Peyer's patch (tissue), 4 donors: ENCODE results near the gene CENPO. TPM values are rescaled to one million over a fixed set of nuclear protein-coding genes. Genes with fewer than 3 reads are reported as not detected.

Source experiments
- DNase-seq, 3 donors: peaks; one replicate each; pipeline ENCODE4 v3.0.0-alpha.2; 2017 to 2019
- H3K27ac ChIP-seq, 4 donors: fragments of 200-600 bp; sonication (generic); one replicate each; pipeline ENCODE4 v1.5.1; 2016 to 2019
- H3K27me3 ChIP-seq, 2 donors: fragments of 200-600 bp; sonication (generic); one replicate each; pipeline ENCODE4 v1.5.1; 2019
- H3K36me3 ChIP-seq, 3 donors: fragments of 200-600 bp; sonication (generic); one replicate each; pipeline ENCODE4 v1.5.1; 2016 to 2019
- H3K4me1 ChIP-seq, 4 donors: fragments of 200-600 bp; sonication (generic); one replicate each; pipeline ENCODE4 v1.5.1; 2016 to 2019
- H3K4me3 ChIP-seq, 4 donors: fragments of 200-600 bp; sonication (generic); 1 replicate in 3 of 4; 2 replicates in 1 of 4; pipeline ENCODE4 v1.5.1; 2016 to 2019; ENCODE audit warnings: mild to moderate bottlenecking in 1 of 4
- H3K9me3 ChIP-seq, 4 donors: fragments of 200-600 bp; sonication (generic); one replicate each; pipeline ENCODE4 v1.5.1; 2016 to 2019; ENCODE audit warnings: mild to moderate bottlenecking in 1 of 4
- CTCF ChIP-seq, 6 experiments: fragments of 450-650 bp in 4 of 6; fragments of 200-600 bp in 2 of 6; sonication (generic) in 1 of 6; IDR thresholded peaks; one replicate each; pipeline ENCODE4 v1.5.1; 2017 to 2019; ENCODE audit warnings: antibody characterized with exemption in 6 of 6, mild to moderate bottlenecking in 3 of 6, moderate library complexity in 1 of 6
- POLR2A ChIP-seq, 2 donors: fragments of 450-650 bp; IDR thresholded peaks; one replicate each; pipeline ENCODE4 v1.5.1; 2017; ENCODE audit warnings: antibody characterized with exemption in 2 of 2, mild to moderate bottlenecking in 2 of 2, moderate library complexity in 2 of 2
- total RNA-seq, 4 donors: library from RNA; depleted of rRNA; stranded (reverse); fragments of >200 nt; gene quantifications; one replicate each; pipeline ENCODE4 v1.1.0, GENCODE V29; 2016

Gene CENPO
- total RNA-seq, 4 donors from 2014 or later, result 8.5 to 10.7 (median 10.0) TPM

- H3K4me1 ChIP-seq, result no peaks in the 10 kb centered on the region
- H3K27ac ChIP-seq, result no peak overlapping the region
- H3K4me3 ChIP-seq, result no peak overlapping the region
- no peak for DNase-seq
- H3K36me3 ChIP-seq, result peaks cover 0 to 36% (median 0%) of the 10 kb centered on the region in 3 donors
- H3K27me3 ChIP-seq, result no peaks in the 10 kb centered on the region
- H3K9me3 ChIP-seq, result no peaks in the 10 kb centered on the region
- TF ChIP-seq POLR2A (IDR thresholded peaks at IDR 0.05) (no peak), CTCF (IDR thresholded peaks at IDR 0.05) (no peak)
Observed at GRCh38 chr2:24816404-24816803, 23.2 kb downstream of the CENPO start.

GRCh38 chr2:24816884-24817283 is 23.7 kb downstream of the CENPO start:
- Histone ChIP-seq H3K27me3 (no peaks in the 10 kb centered on the region), H3K4me3 (no peak overlapping the region), H3K27ac (no peak overlapping the region), H3K36me3 (peaks cover 0 to 40% (median 0%) of the 10 kb centered on the region in 3 donors), H3K4me1 (no peaks in the 10 kb centered on the region), H3K9me3 (no peaks in the 10 kb centered on the region)
- TF ChIP-seq POLR2A (IDR thresholded peaks at IDR 0.05) (no peak), CTCF (IDR thresholded peaks at IDR 0.05) (no peak)
- no peak for DNase-seq

GRCh38 chr2:24818721-24819167 is 25.5 kb downstream of the CENPO start:
- Histone ChIP-seq H3K4me1 (no peaks in the 10 kb centered on the region), H3K9me3 (no peaks in the 10 kb centered on the region), H3K4me3 (no peak overlapping the region), H3K27ac (no peak overlapping the region), H3K36me3 (peaks cover 0 to 44% (median 0%) of the 10 kb centered on the region in 3 donors), H3K27me3 (no peaks in the 10 kb centered on the region)
- TF ChIP-seq CTCF (IDR thresholded peaks at IDR 0.05) (no peak), POLR2A (IDR thresholded peaks at IDR 0.05) (no peak)
- peak in 1 of 3 donors; percentile 40 for DNase-seq

GRCh38 chr2:24819442-24820174 is 26.4 kb downstream of the CENPO start:
- no peak overlapping the region for H3K27ac ChIP-seq
- H3K4me1 ChIP-seq, result no peaks in the 10 kb centered on the region
- peaks cover 0 to 44% (median 0%) of the 10 kb centered on the region in 3 donors for H3K36me3 ChIP-seq
- H3K27me3 ChIP-seq, result no peaks in the 10 kb centered on the region
- no peak for TF ChIP-seq CTCF (IDR thresholded peaks at IDR 0.05)
- TF ChIP-seq POLR2A (IDR thresholded peaks at IDR 0.05), result no peak
- no peaks in the 10 kb centered on the region for H3K9me3 ChIP-seq
- no peak overlapping the region for H3K4me3 ChIP-seq
- DNase-seq, result peak in 1 of 3 donors; percentile 39

- TF ChIP-seq POLR2A (IDR thresholded peaks at IDR 0.05), result no peak
- TF ChIP-seq CTCF (IDR thresholded peaks at IDR 0.05), result no peak
- no peak overlapping the region for H3K4me3 ChIP-seq
- H3K36me3 ChIP-seq, result peaks cover 0 to 44% (median 0%) of the 10 kb centered on the region in 3 donors
- H3K9me3 ChIP-seq, result no peaks in the 10 kb centered on the region
- H3K4me1 ChIP-seq, result no peaks in the 10 kb centered on the region
- H3K27ac ChIP-seq, result no peak overlapping the region
- no peak for DNase-seq
- H3K27me3 ChIP-seq, result no peaks in the 10 kb centered on the region
Observed at GRCh38 chr2:24820175-24820513, 26.9 kb downstream of the CENPO start.
